BJ (cell line): ENCODE results near the gene MED31. TPM values are rescaled to one million over a fixed set of nuclear protein-coding genes. Genes with fewer than 3 reads are reported as not detected.

Experiments
- CTCF ChIA-PET: fragments of 350-600 bp; formaldehyde crosslinking; extraction: SDS; loops from one replicate; lab custom pipeline; 2021; ENCODE audit warnings: antibody characterized with exemption, inconsistent platforms; lab: Yijun Ruan, JAX
- POLR2A ChIA-PET: fragments of 300-600 bp; sonication (Branson Sonifier 250); formaldehyde crosslinking; extraction: SDS; loops from one replicate; lab custom pipeline; 2021; ENCODE audit warnings: antibody characterized with exemption; lab: Charles Lee
- DNase-seq: peaks from one replicate; pipeline ENCODE4 v3.0.0-alpha.2; 2011; ENCODE audit warnings: low read depth
- H3K27me3 ChIP-seq: 2 replicates; pipeline ENCODE4 v1.6.0; 2011; ENCODE audit warnings: low read length; ENCODE audit not compliant: control insufficient read depth, insufficient read depth
- H3K36me3 ChIP-seq: 2 replicates; pipeline ENCODE4 v1.5.1; 2011; ENCODE audit warnings: low read length; ENCODE audit not compliant: control insufficient read depth, insufficient read depth
- H3K4me3 ChIP-seq: 2 replicates; pipeline ENCODE4 v1.5.1; 2011; ENCODE audit warnings: low read depth, mild to moderate bottlenecking, control low read depth, low read length
- polyA plus RNA-seq: library from polyadenylated mRNA; depleted of rRNA; stranded (reverse); fragments of >200 nt; gene quantifications from 2 replicates; pipeline ENCODE4 v1.2.3, GENCODE V29; 2011
- TF ChIP-seq, protein P1 (sequence below): IDR thresholded peaks from 2 replicates; pipeline ENCODE4 v1.5.1; 2011; ENCODE audit warnings: low read depth, mild to moderate bottlenecking, control low read depth, inconsistent platforms, low read length, moderate library complexity; ENCODE audit not compliant: insufficient read depth

MED31 gene
- polyA plus RNA-seq, 1 experiment, result 6.9 TPM

DNA sequence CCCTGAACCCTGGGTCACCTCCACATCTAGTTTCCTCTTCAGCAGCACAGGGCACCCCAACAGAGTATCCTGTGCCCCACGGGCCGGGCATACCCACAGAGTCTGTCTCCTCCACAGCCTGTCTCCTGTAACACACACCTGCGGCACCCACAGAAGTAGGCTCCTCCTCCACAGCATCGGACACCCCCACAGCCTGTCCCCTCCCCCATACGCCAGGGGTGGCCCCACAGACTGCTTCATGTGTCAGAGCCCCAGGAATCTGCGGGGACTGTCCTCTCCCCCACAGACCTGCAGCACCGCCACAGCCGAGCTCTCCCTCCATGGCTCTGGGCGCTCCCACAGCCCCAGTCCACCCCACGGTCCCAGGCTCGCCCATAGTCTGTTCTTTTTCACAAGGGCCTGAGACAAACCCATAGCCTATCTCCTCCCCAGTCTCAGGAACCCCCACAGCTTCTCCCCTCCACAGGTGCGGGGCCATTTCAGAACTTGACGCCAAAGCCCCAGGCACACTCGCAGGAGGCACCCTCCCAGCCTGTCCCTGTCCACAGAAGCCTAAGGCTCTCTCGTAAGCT is 12.3 kb downstream of the MED31 start:
- Histone ChIP-seq H3K27me3 (no peaks in the 10 kb centered on the region), H3K4me3 (peak overlapping the region; percentile 84), H3K36me3 (peaks cover 2% of the 10 kb centered on the region)
- TF ChIP-seq, protein P1, sequence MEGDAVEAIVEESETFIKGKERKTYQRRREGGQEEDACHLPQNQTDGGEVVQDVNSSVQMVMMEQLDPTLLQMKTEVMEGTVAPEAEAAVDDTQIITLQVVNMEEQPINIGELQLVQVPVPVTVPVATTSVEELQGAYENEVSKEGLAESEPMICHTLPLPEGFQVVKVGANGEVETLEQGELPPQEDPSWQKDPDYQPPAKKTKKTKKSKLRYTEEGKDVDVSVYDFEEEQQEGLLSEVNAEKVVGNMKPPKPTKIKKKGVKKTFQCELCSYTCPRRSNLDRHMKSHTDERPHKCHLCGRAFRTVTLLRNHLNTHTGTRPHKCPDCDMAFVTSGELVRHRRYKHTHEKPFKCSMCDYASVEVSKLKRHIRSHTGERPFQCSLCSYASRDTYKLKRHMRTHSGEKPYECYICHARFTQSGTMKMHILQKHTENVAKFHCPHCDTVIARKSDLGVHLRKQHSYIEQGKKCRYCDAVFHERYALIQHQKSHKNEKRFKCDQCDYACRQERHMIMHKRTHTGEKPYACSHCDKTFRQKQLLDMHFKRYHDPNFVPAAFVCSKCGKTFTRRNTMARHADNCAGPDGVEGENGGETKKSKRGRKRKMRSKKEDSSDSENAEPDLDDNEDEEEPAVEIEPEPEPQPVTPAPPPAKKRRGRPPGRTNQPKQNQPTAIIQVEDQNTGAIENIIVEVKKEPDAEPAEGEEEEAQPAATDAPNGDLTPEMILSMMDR, result no peak
- POLR2A ChIA-PET, result no interaction called here
- CTCF ChIA-PET, result interaction anchor here (0.7 to 2.7 kb wide), 4 partner anchors 11 to 166 kb away, joined by 3 to 17 read pairs (median 4); no protein-coding TSS in a partner anchor
- DNase-seq, result no peak

DNA sequence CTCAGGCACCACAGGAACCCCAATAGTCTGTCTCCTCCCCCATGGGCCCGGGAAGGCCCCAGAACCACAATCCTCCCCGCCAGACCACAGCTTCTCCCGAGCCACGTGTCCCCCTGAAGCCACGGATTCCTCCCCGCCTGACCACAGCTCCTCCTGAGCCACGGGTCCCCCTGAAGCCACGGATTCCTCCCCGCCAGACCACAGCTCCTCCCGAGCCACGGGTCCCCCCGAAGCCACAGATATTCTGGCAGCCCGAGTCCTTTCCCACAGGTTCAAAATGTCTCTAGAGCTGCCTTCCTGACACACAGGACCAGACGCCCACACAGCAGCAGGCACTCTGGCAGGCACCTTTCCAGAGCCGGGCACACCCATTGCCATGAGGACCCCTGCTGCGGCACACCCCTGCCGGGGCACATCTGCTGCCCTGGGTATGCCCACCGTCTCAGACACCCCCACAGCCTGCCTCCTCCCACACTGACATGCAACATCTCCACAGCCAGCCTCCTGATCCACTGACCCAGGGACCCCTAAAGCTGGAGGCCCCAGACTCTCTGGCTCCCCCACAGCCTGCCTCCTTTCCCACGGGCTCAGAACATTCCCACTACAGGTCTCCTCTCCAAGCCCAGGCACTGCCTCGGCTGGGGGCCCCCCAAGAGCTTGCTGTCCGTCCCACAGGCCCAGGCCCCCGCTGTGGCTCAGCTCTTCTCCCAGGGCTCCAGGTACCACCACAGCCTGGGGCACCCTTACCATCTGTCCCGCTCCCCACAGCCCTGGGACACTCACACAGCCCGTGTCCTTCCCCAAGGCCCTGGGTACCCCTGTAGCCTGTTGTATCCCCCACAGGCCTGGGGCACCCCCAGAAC is 13.1 kb downstream of the MED31 start:
- no peak for DNase-seq
- ChIA-PET CTCF (interaction anchor here (0.7 to 2.7 kb wide), 4 partner anchors 10 to 165 kb away, joined by 3 to 17 read pairs (median 4); no protein-coding TSS in a partner anchor), POLR2A (no interaction called here)
- TF ChIP-seq, protein P1, result no peak
- Histone ChIP-seq H3K36me3 (no peaks in the 10 kb centered on the region), H3K27me3 (no peaks in the 10 kb centered on the region), H3K4me3 (peak overlapping the region; percentile 84; the same call in 1 of the 2 replicates)

DNA sequence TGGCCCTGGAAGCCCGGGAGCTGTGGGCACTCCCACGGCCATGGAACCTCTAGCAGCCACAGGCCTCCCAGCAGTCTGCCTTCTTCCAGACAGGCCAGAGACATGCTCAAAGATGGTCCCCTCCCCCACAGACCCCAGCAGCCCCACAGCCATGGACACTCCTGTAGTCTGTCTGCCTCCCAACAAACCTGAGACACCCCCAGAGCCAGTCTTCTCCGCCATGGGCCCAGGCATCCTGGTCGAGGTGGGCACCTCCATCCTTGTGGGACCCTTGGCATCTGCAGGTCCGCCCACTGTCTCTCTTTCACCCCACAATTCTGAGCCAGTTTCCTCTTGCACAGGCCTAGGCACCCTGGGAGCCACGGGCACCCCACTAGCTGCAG is 14.0 kb downstream of the MED31 start:
- POLR2A ChIA-PET, result no interaction called here
- Histone ChIP-seq H3K4me3 (no peak overlapping the region), H3K27me3 (no peaks in the 10 kb centered on the region), H3K36me3 (no peaks in the 10 kb centered on the region)
- no peak for DNase-seq
- CTCF ChIA-PET, result interaction anchor here (1.0 kb wide), 1 partner anchor 28 kb away, joined by 3 read pairs; no protein-coding TSS in a partner anchor
- TF ChIP-seq, protein P1, result no peak

DNA sequence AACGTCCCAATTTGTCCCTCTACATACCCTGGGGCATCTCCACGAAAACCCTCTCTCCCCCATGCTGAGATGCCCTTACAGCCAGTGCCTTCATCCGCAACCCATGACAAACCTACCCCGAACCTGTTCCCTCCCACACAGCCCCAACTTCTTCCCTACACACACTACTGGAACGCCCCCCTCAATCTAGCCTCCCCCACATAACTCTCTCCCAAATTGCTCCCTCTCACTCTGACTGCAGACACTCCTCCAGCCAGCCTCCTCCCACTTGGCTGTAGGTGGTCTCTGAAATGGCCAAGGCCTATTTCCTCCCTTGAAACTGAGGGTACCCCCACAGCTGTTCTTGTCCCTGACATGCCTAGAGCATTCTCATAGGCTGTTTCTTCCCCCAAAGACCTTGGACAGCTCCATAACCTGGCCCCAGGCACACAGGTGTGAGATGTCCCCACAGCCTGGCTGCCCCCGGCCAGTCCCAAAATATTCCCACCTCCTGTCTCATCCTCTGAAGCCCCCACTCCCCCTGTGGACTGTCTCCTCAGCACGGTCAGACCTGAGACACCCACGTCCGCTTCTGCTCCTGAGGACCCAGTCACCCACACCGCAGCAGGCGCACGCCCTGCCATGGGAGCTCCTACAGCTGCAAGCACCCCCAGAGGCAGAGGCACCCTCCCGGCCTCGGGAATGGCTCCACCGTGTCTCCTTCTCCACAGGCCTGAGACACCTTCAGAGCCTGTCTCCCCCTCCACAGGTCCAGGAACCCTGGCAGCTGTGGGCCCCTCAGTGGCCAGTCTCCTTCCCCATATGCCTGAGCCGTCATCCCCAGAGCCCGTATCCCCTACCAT is 14.6 kb downstream of the MED31 start:
- ChIA-PET POLR2A (no interaction called here), CTCF (interaction anchor here (1.0 kb wide), 1 partner anchor 29 kb away, joined by 3 read pairs; no protein-coding TSS in a partner anchor)
- no peak for DNase-seq
- H3K27me3 ChIP-seq, result no peaks in the 10 kb centered on the region
- TF ChIP-seq, protein P1, result no peak
- no peak overlapping the region for H3K4me3 ChIP-seq
- peaks cover 2% of the 10 kb centered on the region; the same call in 1 of the 2 replicates for H3K36me3 ChIP-seq
